ENCODE data around the gene DDX60. TPM values are rescaled to one million over a fixed set of nuclear protein-coding genes. Genes with fewer than 3 reads are reported as not detected.
A peak's percentile ranks its signal among the peaks of the same experiment; 100 is the strongest.

Gene DDX60
- polyA plus RNA-seq, 1 of the 3 experiments (the other 2 are of a cell fraction): 2.7 TPM

DNA sequence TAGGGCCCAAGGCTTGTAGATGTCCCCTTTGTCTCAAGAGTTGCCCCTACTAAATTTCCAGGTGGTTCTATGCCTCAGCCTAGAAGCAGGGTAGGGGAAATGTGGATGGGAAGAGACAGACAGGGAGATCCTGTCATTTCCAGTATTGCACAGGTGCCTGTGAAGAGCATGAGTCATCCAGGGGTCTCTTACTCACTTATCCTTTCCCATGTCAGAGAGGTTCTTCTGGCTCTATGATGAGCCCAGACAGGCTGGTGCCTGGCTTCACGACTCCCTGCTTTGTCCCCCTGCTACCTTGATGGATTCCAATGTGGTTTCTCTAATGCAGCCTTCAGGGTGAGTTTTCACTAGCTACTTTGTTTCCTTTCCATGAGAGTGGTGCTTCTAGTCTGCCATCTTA, 35.2 kb upstream of the DDX60 start:
- H3K9me2 ChIP-seq: no peaks in the 10 kb centered on the region
- ChIA-PET POLR2A (no interaction called here), CTCF (no interaction called here)
- H3K36me3 ChIP-seq (replicated peaks in 1 of 2; ENCODE audit: control insufficient read depth in 1 of 2, insufficient read depth in 2 of 2, low read length in 1 of 2): peaks cover 0 to 11% of the 10 kb centered on the region in 2 experiments
- no peaks in the 10 kb centered on the region for H4K20me1 ChIP-seq (ENCODE audit: insufficient read depth)
- no peaks in the 10 kb centered on the region for H3F3A ChIP-seq (replicated peaks; ENCODE audit: insufficient read depth)
- H3K4me3 ChIP-seq (ENCODE audit: low read depth in 2 of 2, low read length in 1 of 2): no peak overlapping the region
- H3K27me3 ChIP-seq (ENCODE audit: insufficient read depth): no peaks in the 10 kb centered on the region
- WGBS (ENCODE audit: low lambda C conversion rate): 67% methylated on average over 1 of the region's 1 CpG
- H3K9ac ChIP-seq: no peak overlapping the region
- no peak overlapping the region for H3K27ac ChIP-seq (ENCODE audit: low read depth in 2 of 2, low read length in 1 of 2)
- no peak for TF ChIP-seq MXI1 (IDR thresholded peaks at IDR 0.05; ENCODE audit: low read depth, low read length)
- no peaks in the 10 kb centered on the region for H3K79me2 ChIP-seq (ENCODE audit: insufficient read depth)
- H2AFZ ChIP-seq (ENCODE audit: low read depth): no peak overlapping the region
- H3K4me1 ChIP-seq (ENCODE audit: control insufficient read depth in 1 of 2, insufficient read depth in 2 of 2, low read depth in 1 of 2, low read length in 1 of 2): no peaks in the 10 kb centered on the region
- no peaks in the 10 kb centered on the region for H3K9me3 ChIP-seq
- H3K4me2 ChIP-seq: no peak overlapping the region
- no peak for DNase-seq

DNA sequence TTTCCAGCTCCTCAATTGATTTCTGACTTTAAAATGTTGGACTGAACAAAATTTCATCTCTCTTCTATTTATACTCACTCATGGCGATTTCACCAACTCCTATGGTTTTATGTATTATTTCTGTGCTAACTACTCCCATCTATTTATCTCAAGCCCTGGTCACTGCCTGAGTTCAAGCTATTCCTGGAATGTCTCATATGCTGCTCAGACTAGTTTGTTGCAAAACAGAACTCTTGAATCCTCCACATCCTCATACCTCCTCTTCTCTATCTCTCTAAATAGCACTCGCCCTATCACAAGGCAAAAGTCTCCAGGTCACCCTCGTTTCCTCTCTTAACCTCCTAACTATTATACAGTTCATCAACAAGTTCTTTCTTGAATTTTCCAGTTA, 19.0 kb upstream of the DDX60 start:
- CTCF ChIA-PET: no interaction called here
- no peaks in the 10 kb centered on the region for H3K9me2 ChIP-seq
- H3K9ac ChIP-seq: no peak overlapping the region
- POLR2A ChIA-PET: no interaction called here
- no peaks in the 10 kb centered on the region for H3K79me2 ChIP-seq (ENCODE audit: insufficient read depth)
- no peak for TF ChIP-seq MXI1 (IDR thresholded peaks at IDR 0.05; ENCODE audit: low read depth, low read length)
- no peak for TF ChIP-seq RCOR1 (IDR thresholded peaks at IDR 0.05; ENCODE audit: low read length)
- TF ChIP-seq FOSL2 (IDR thresholded peaks at IDR 0.05; ENCODE audit: borderline replicate concordance, low read depth): no peak
- TF ChIP-seq SIN3A (IDR thresholded peaks at IDR 0.05; ENCODE audit: borderline replicate concordance, low read depth, low read length): no peak
- TF ChIP-seq PBX3 (IDR thresholded peaks at IDR 0.05): no peak
- TF ChIP-seq ZBTB33 (IDR thresholded peaks at IDR 0.05; ENCODE audit: borderline replicate concordance, low read depth): no peak
- no peak for TF ChIP-seq JUND (IDR thresholded peaks at IDR 0.05)
- no peak for TF ChIP-seq YY1 (IDR thresholded peaks at IDR 0.05; ENCODE audit: low read depth)
- TF ChIP-seq TEAD4 (IDR thresholded peaks at IDR 0.05; ENCODE audit: borderline replicate concordance, insufficient read depth): no peak
- TF ChIP-seq CHD2 (IDR thresholded peaks at IDR 0.05; ENCODE audit: low read length, partially characterized antibody): no peak
- no peak for TF ChIP-seq TCF12 (IDR thresholded peaks at IDR 0.05)
- TF ChIP-seq, protein P1, sequence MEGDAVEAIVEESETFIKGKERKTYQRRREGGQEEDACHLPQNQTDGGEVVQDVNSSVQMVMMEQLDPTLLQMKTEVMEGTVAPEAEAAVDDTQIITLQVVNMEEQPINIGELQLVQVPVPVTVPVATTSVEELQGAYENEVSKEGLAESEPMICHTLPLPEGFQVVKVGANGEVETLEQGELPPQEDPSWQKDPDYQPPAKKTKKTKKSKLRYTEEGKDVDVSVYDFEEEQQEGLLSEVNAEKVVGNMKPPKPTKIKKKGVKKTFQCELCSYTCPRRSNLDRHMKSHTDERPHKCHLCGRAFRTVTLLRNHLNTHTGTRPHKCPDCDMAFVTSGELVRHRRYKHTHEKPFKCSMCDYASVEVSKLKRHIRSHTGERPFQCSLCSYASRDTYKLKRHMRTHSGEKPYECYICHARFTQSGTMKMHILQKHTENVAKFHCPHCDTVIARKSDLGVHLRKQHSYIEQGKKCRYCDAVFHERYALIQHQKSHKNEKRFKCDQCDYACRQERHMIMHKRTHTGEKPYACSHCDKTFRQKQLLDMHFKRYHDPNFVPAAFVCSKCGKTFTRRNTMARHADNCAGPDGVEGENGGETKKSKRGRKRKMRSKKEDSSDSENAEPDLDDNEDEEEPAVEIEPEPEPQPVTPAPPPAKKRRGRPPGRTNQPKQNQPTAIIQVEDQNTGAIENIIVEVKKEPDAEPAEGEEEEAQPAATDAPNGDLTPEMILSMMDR (IDR thresholded peaks at IDR 0.05): no peak
- no peak for TF ChIP-seq USF2 (IDR thresholded peaks at IDR 0.05; ENCODE audit: borderline replicate concordance, low read depth, low read length)
- no peak for TF ChIP-seq POLR2AphosphoS5 (IDR thresholded peaks at IDR 0.05; ENCODE audit: low read depth, low read length)
- TF ChIP-seq GABPA (IDR thresholded peaks at IDR 0.05; ENCODE audit: low read depth): no peak
- no peak for TF ChIP-seq MEF2A (IDR thresholded peaks at IDR 0.05; ENCODE audit: borderline replicate concordance, low read depth)
- TF ChIP-seq FOXJ3 (CRISPR knock-in tag; IDR thresholded peaks at IDR 0.05): no peak
- TF ChIP-seq FOXM1 (IDR thresholded peaks at IDR 0.05; ENCODE audit: low read depth): no peak
- TF ChIP-seq, protein P2, sequence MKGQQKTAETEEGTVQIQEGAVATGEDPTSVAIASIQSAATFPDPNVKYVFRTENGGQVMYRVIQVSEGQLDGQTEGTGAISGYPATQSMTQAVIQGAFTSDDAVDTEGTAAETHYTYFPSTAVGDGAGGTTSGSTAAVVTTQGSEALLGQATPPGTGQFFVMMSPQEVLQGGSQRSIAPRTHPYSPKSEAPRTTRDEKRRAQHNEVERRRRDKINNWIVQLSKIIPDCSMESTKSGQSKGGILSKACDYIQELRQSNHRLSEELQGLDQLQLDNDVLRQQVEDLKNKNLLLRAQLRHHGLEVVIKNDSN (IDR thresholded peaks at IDR 0.05; ENCODE audit: borderline replicate concordance, low read depth): no peak
- WGBS (ENCODE audit: low lambda C conversion rate): 86% methylated on average over 3 of the region's 3 CpGs
- no peaks in the 10 kb centered on the region for H3K9me3 ChIP-seq
- H3K4me3 ChIP-seq (ENCODE audit: low read depth in 2 of 2, low read length in 1 of 2): no peak overlapping the region
- no peaks in the 10 kb centered on the region for H3F3A ChIP-seq (replicated peaks; ENCODE audit: insufficient read depth)
- no peaks in the 10 kb centered on the region for H3K27me3 ChIP-seq (ENCODE audit: insufficient read depth)
- H3K4me2 ChIP-seq: no peak overlapping the region
- H2AFZ ChIP-seq (ENCODE audit: low read depth): no peak overlapping the region
- H3K27ac ChIP-seq (ENCODE audit: low read depth in 2 of 2, low read length in 1 of 2): peak overlapping the region in 1 of 2 experiments; percentile 56; a peak in 1 of 4 replicates
- H4K20me1 ChIP-seq (ENCODE audit: insufficient read depth): no peaks in the 10 kb centered on the region
- H3K4me1 ChIP-seq (ENCODE audit: control insufficient read depth in 1 of 2, insufficient read depth in 2 of 2, low read depth in 1 of 2, low read length in 1 of 2): 0 out of 4 replicates have a peak, but pooled peaks cover 0 to 4% of the 10 kb centered on the region in 2 experiments
- no peaks in the 10 kb centered on the region for H3K36me3 ChIP-seq (replicated peaks in 1 of 2; ENCODE audit: control insufficient read depth in 1 of 2, insufficient read depth in 2 of 2, low read length in 1 of 2)
- DNase-seq: no peak
